IMR-90 (cell line): ENCODE results near the gene ROCK1. TPM values are rescaled to one million over a fixed set of nuclear protein-coding genes. Genes with fewer than 3 reads are reported as not detected.

Source experiments
- ATAC-seq: fragments of 200-7000 bp; cut with Tn5 transposase; 2 replicates; pipeline ENCODE4 v1.9.1; 2020; ENCODE audit warnings: low read depth, mild to moderate bottlenecking, moderate library complexity
- BruUV-seq: library from RNA; stranded (reverse); fragments of 400-500 nt; replicated peaks from 2 replicates; lab custom pipeline; 2021; lab: Mats Ljungman, UMichigan
- CTCF ChIA-PET: fragments of 300-600 bp; formaldehyde crosslinking; extraction: SDS; loops from one replicate; lab custom pipeline; 2021; ENCODE audit warnings: antibody characterized with exemption; lab: Yijun Ruan, JAX
- POLR2A ChIA-PET: fragments of 300-600 bp; sonication (Branson Sonifier 250); formaldehyde crosslinking; loops from one replicate; lab custom pipeline; 2022; ENCODE audit warnings: antibody characterized with exemption; ENCODE audit not compliant: unreplicated experiment; lab: Charles Lee
- DNase-seq: peaks from one replicate; pipeline ENCODE4 v3.0.0; 2013
- H2AFZ ChIP-seq: replicated peaks from 2 replicates; pipeline ENCODE3; 2013; ENCODE audit warnings: low read length, mild to moderate bottlenecking; ENCODE audit not compliant: poor library complexity
- H2AK5ac ChIP-seq: 2 replicates; pipeline ENCODE4 v1.6.1; 2013; ENCODE audit warnings: low read depth, low read length, inconsistent platforms
- H2AK9ac ChIP-seq: replicated peaks from 2 replicates; pipeline ENCODE3; 2013; ENCODE audit warnings: mild to moderate bottlenecking, low read depth, low read length, moderate library complexity; ENCODE audit not compliant: poor library complexity
- H2BK120ac ChIP-seq: 2 replicates; pipeline ENCODE4 v1.6.1; 2013; ENCODE audit warnings: low read depth, low read length, inconsistent platforms
- H2BK15ac ChIP-seq: 3 replicates; pipeline ENCODE4 v1.6.1; 2013; ENCODE audit warnings: low read depth, low read length, inconsistent platforms
- H2BK20ac ChIP-seq: 2 replicates; pipeline ENCODE4 v1.6.1; 2013; ENCODE audit warnings: low read depth, mild to moderate bottlenecking, inconsistent platforms, low read length, moderate library complexity
- H2BK5ac ChIP-seq: 2 replicates; pipeline ENCODE4 v1.6.1; 2013; ENCODE audit warnings: mild to moderate bottlenecking, low read depth, low read length, inconsistent platforms; ENCODE audit not compliant: poor library complexity, severe bottlenecking
- H3K14ac ChIP-seq: replicated peaks from 2 replicates; pipeline ENCODE4 v1.6.1; 2013; ENCODE audit warnings: low read depth, low read length, inconsistent platforms
- H3K18ac ChIP-seq: 2 replicates; pipeline ENCODE4 v1.6.1; 2013; ENCODE audit warnings: low read depth, low read length, control low read depth
- H3K23ac ChIP-seq: 2 replicates; pipeline ENCODE4 v1.6.1; 2013; ENCODE audit warnings: low read depth, low read length, inconsistent platforms
- H3K27ac ChIP-seq: 2 replicates; pipeline ENCODE4 v1.5.1; 2013; ENCODE audit warnings: mild to moderate bottlenecking, control low read depth, low read length; ENCODE audit not compliant: insufficient read depth
- H3K27me3 ChIP-seq: 2 replicates; pipeline ENCODE4 v1.6.1; 2013; ENCODE audit warnings: low read length; ENCODE audit not compliant: control insufficient read depth, insufficient read depth
- H3K36me3 ChIP-seq: 2 replicates; pipeline ENCODE4 v1.6.1; 2013; ENCODE audit warnings: low read length, mixed read lengths; ENCODE audit not compliant: control insufficient read depth, insufficient read depth
- H3K4ac ChIP-seq: 2 replicates; pipeline ENCODE4 v1.6.1; 2013; ENCODE audit warnings: low read depth, low read length, inconsistent platforms
- H3K4me1 ChIP-seq: 2 replicates; pipeline ENCODE4 v1.6.1; 2013; ENCODE audit warnings: low read length, mixed read lengths; ENCODE audit not compliant: control insufficient read depth, insufficient read depth
- H3K4me2 ChIP-seq: 2 replicates; pipeline ENCODE4 v1.6.1; 2013; ENCODE audit warnings: low read depth, mild to moderate bottlenecking, control low read depth, low read length, moderate library complexity
- H3K4me3 ChIP-seq: 2 replicates; pipeline ENCODE4 v1.5.1; 2013; ENCODE audit warnings: low read depth, mild to moderate bottlenecking, control low read depth, low read length, moderate library complexity; ENCODE audit not compliant: insufficient read depth
- H3K56ac ChIP-seq: 2 replicates; pipeline ENCODE4 v1.6.1; 2013; ENCODE audit warnings: low read length, inconsistent platforms; ENCODE audit not compliant: insufficient read depth; ENCODE audit errors: extremely low read depth
- H3K79me1 ChIP-seq, 2 experiments: 2 replicates each; pipeline ENCODE4 v1.6.1; 2013; ENCODE audit warnings: low read length in 2 of 2, inconsistent platforms in 1 of 2, low read depth in 1 of 2
- H3K9ac ChIP-seq: 2 replicates; pipeline ENCODE4 v1.6.1; 2013; ENCODE audit warnings: low read depth, low read length, control low read depth
- H3K9me1 ChIP-seq: 2 replicates; pipeline ENCODE4 v1.6.1; 2013; ENCODE audit warnings: low read length, inconsistent platforms; ENCODE audit not compliant: insufficient read depth
- H3K9me3 ChIP-seq: 2 replicates; pipeline ENCODE4 v1.6.1; 2013; ENCODE audit warnings: low read length; ENCODE audit not compliant: control insufficient read depth, insufficient read depth
- H4K20me1 ChIP-seq: 2 replicates; pipeline ENCODE4 v1.6.1; 2013; ENCODE audit warnings: low read length, inconsistent platforms; ENCODE audit not compliant: insufficient read depth
- H4K5ac ChIP-seq: 2 replicates; pipeline ENCODE4 v1.6.1; 2013; ENCODE audit warnings: mild to moderate bottlenecking, low read depth, low read length, control low read depth
- H4K8ac ChIP-seq, 2 experiments: 2 replicates each; pipeline ENCODE4 v1.6.1; 2013; ENCODE audit warnings: low read depth in 2 of 2, low read length in 2 of 2, control low read depth in 1 of 2, inconsistent platforms in 1 of 2
- H4K91ac ChIP-seq: 2 replicates; pipeline ENCODE4 v1.6.1; 2013; ENCODE audit warnings: low read depth, low read length, inconsistent platforms; ENCODE audit not compliant: insufficient read depth
- MAFK ChIP-seq: IDR thresholded peaks from 2 replicates; pipeline ENCODE4 v1.6.1; 2012; ENCODE audit warnings: low read depth, low read length, improper control_type of control experiment
- RCOR1 ChIP-seq: IDR thresholded peaks from 2 replicates; pipeline ENCODE4 v1.6.1; 2012; ENCODE audit warnings: mild to moderate bottlenecking, low read length, improper control_type of control experiment; ENCODE audit not compliant: insufficient replicate concordance
- SMC3 ChIP-seq: fragments of 150-350 bp; IDR thresholded peaks from 2 replicates; pipeline ENCODE4 v1.6.1; 2016; ENCODE audit warnings: low read depth, mild to moderate bottlenecking, antibody characterized with exemption, low read length, moderate library complexity
- WGBS, 2 experiments: methylation state at CpG; one replicate each; pipeline versions ENCODE4 v1.1.5 to v1.1.7; 2013; ENCODE audit warnings: missing lambda C conversion rate in 2 of 2; ENCODE audit not compliant: insufficient read length in 1 of 2; ENCODE audit errors: extremely low coverage in 2 of 2; 5-methylcytosine and 5-hydroxymethylcytosine counted together
- dilution Hi-C: fragments of 300-500 bp; cut with HindIII; formaldehyde crosslinking; loops from one replicate; pipeline ENCODE4 v1.14.3; 2018; ENCODE audit warnings: low sequenced_read_pairs; ENCODE audit not compliant: unreplicated experiment
- in situ Hi-C: fragments of 300-500 bp; cut with MboI; formaldehyde crosslinking; loops from 3 replicates; pipeline ENCODE4 v1.14.3; 2019; ENCODE audit warnings: low sequenced_read_pairs, inconsistent platforms, mixed read lengths
- intact Hi-C: fragments of 100-400 bp; cut with micrococcal nuclease; formaldehyde crosslinking; loops from 2 replicates; pipeline ENCODE4 v1.10.0; 2022
- polyA plus RNA-seq, 3 experiments: library from polyadenylated mRNA; depleted of rRNA; stranded (reverse); fragments of >200 nt; gene quantifications; 2 replicates each; pipeline ENCODE4 v1.2.3, GENCODE V29; 2012; ENCODE audit warnings: low replicate concordance in 1 of 3
- total RNA-seq: library from RNA; depleted of rRNA; stranded (reverse); fragments of >200 nt; gene quantifications from 2 replicates; pipeline ENCODE4 v1.2.3, GENCODE V29; 2012
- TF ChIP-seq, protein P1 (sequence below): conservative IDR thresholded peaks from 2 replicates; pipeline ENCODE4 v1.5.1; 2012; ENCODE audit warnings: mild to moderate bottlenecking, low read depth, low read length, improper control_type of control experiment

Gene ROCK1
- total and polyA plus RNA-seq, 2 of the 4 experiments (the other 2 are of a cell fraction): 9.9 to 17.0 TPM

DNA sequence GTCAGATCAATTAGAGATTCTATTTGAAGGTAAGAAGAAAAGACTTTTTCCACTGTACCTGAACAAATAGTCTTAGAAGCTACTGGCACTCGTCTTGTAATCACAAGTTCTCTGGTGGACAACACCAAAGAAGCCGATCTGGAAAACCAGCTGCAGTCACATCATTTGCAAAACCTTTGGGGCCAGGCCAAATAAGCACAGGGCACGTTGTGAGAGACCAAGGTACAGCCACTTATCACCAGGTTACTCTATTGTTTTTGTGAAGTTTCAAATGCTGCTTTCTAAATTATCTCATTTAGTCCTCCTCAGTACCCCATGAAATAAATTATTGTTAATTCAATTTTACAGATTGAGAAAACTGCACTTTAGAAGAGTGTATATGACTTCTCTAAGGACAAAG is 18.5 kb downstream of the ROCK1 start:
- Histone ChIP-seq H2BK120ac (no peak overlapping the region), H3K9me1 (peaks cover 7% of the 10 kb centered on the region; the same call in 1 of the 2 replicates), H3K4me3 (no peak overlapping the region), H2AK9ac (no peak overlapping the region), H4K8ac (no peak overlapping the region), H4K20me1 (peaks cover 62% of the 10 kb centered on the region), H2BK5ac (no peak overlapping the region), H3K79me1 (peaks cover 3 to 47% of the 10 kb centered on the region in 2 experiments; a peak in 3 of 4 replicates), H3K56ac (no peak overlapping the region), H3K27ac (no peak overlapping the region), H3K9me3 (no peaks in the 10 kb centered on the region), H3K4me2 (no peak overlapping the region), H4K5ac (no peak overlapping the region), H4K91ac (no peak overlapping the region), H3K18ac (no peak overlapping the region), H2AK5ac (no peak overlapping the region), H2AFZ (no peak overlapping the region), H3K9ac (no peak overlapping the region), H3K36me3 (0 out of 2 replicates have a peak, but pooled peaks cover 1% of the 10 kb centered on the region), H3K27me3 (no peaks in the 10 kb centered on the region), H3K4ac (no peak overlapping the region), H3K4me1 (no peaks in the 10 kb centered on the region), H2BK15ac (no peak overlapping the region), H2BK20ac (no peak overlapping the region), H3K14ac (no peak overlapping the region), H3K23ac (no peak overlapping the region)
- DNase-seq: no peak
- no CpG with 5 or more reads among the region's 3 CpGs for WGBS, 2 experiments
- TF ChIP-seq SMC3: no peak
- TF ChIP-seq RCOR1: no peak
- TF ChIP-seq, protein P1, sequence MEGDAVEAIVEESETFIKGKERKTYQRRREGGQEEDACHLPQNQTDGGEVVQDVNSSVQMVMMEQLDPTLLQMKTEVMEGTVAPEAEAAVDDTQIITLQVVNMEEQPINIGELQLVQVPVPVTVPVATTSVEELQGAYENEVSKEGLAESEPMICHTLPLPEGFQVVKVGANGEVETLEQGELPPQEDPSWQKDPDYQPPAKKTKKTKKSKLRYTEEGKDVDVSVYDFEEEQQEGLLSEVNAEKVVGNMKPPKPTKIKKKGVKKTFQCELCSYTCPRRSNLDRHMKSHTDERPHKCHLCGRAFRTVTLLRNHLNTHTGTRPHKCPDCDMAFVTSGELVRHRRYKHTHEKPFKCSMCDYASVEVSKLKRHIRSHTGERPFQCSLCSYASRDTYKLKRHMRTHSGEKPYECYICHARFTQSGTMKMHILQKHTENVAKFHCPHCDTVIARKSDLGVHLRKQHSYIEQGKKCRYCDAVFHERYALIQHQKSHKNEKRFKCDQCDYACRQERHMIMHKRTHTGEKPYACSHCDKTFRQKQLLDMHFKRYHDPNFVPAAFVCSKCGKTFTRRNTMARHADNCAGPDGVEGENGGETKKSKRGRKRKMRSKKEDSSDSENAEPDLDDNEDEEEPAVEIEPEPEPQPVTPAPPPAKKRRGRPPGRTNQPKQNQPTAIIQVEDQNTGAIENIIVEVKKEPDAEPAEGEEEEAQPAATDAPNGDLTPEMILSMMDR: no peak
- no peak for TF ChIP-seq MAFK
- in situ Hi-C loops: loop anchor here (10.0 kb wide), 1 partner anchor 72 kb away; no protein-coding TSS in a partner anchor
- BruUV-seq: no TSS peak
- ChIA-PET CTCF (interaction anchor here (0.7 kb wide), 1 partner anchor 49 kb away, joined by 3 read pairs; no protein-coding TSS in a partner anchor), POLR2A (no interaction called here)
- no peak for ATAC-seq
- intact Hi-C loops: loop anchor here (5.0 to 10.0 kb wide), 2 partner anchors 39 to 122 kb away; no protein-coding TSS in a partner anchor
- dilution Hi-C loops: no loop called here
